ENCODE data around the gene TSPAN9.

GRCh38 chr12:3252450-3252891 is 175.3 kb downstream of the TSPAN9 start:
- TF ChIP-seq CTCF (IDR thresholded peaks at IDR 0.05) (no peak), POLR2A (IDR thresholded peaks at IDR 0.05) (no peak), EP300 (IDR thresholded peaks at IDR 0.05) (no peak)
